Coronary artery (tissue), 2 donors: ENCODE results near the gene CACNG8.

Experiments
- DNase-seq: peaks from one replicate; pipeline ENCODE4 v3.0.0-alpha.2; 2017; ENCODE audit warnings: low spot score
- H3K27ac ChIP-seq, 2 donors: fragments of 200-600 bp; sonication (generic); one replicate each; pipeline ENCODE4 v1.5.1; 2016 to 2019
- H3K4me3 ChIP-seq: fragments of 200-600 bp; sonication (generic); 2 replicates; pipeline ENCODE4 v1.5.1; 2016; ENCODE audit warnings: mild to moderate bottlenecking, moderate library complexity
- TF ChIP-seq, protein P1 (sequence below): fragments of 200-600 bp; sonication (generic); IDR thresholded peaks from one replicate; pipeline ENCODE4 v1.5.1; 2019; ENCODE audit warnings: antibody characterized with exemption

Gene CACNG8

DNA sequence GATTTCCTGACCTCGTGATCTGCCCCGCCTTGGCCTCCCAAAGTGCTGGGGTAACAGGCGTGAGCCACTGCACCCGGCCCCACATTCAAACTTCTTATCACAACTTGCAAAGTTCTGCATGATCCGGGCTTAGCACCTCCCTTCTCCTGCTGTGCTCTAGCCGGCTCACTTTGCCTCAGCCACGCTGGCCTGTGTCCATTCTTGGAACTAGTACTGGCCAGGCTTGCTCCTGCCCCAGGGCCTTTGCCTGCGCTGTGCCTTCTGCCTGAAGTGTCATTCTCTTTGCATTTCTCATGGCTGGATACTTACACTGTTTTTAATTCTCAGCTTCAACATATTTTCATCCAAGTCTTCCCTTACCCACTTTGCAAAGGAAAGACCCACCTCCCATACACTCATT, 58.6 kb downstream of the CACNG8 start:
- TF ChIP-seq, protein P1, sequence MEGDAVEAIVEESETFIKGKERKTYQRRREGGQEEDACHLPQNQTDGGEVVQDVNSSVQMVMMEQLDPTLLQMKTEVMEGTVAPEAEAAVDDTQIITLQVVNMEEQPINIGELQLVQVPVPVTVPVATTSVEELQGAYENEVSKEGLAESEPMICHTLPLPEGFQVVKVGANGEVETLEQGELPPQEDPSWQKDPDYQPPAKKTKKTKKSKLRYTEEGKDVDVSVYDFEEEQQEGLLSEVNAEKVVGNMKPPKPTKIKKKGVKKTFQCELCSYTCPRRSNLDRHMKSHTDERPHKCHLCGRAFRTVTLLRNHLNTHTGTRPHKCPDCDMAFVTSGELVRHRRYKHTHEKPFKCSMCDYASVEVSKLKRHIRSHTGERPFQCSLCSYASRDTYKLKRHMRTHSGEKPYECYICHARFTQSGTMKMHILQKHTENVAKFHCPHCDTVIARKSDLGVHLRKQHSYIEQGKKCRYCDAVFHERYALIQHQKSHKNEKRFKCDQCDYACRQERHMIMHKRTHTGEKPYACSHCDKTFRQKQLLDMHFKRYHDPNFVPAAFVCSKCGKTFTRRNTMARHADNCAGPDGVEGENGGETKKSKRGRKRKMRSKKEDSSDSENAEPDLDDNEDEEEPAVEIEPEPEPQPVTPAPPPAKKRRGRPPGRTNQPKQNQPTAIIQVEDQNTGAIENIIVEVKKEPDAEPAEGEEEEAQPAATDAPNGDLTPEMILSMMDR: no peak
- Histone ChIP-seq H3K4me3 (no peak overlapping the region), H3K27ac (no peak overlapping the region)
- DNase-seq: no peak

DNA sequence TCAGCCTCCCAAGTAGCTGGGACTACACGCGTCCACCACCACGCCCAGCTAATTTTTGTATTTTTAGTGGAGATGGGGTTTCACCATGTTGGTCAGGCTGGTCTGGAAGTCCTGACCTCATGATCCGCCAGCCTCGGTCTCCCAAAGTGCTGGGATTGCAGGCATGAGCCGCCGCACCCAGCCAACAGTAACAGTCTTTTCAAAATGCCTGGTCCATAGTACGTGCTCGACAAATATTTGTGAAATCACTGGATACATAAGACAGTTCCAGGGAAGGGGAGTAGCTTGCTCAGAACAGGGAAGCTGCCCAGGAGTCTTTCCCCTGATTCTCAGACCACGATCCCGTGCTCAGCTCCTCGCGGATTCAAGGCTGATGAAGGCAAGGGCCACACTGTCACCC, 59.2 kb downstream of the CACNG8 start:
- DNase-seq: no peak
- H3K27ac ChIP-seq: no peak overlapping the region
- TF ChIP-seq, protein P1: no peak
- no peak overlapping the region for H3K4me3 ChIP-seq

DNA sequence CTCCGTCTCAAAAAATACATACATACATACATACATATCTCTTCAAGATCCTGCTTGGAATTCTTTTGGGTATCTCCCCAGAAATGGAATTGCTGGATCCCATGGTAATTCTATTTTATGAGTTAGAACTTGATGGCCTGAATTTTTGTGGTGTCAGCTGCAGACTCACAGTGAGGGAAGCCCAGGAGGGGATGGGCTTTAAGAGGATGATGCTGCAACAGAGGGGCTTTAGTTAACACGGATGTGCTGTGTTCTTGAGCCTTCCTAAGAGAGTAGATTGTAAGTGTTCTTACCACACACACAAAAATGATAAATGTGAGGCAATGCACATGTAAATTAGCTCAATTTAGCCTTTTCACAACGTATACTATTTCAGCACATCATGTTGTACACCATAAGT, 60.5 kb downstream of the CACNG8 start:
- Histone ChIP-seq H3K4me3 (no peak overlapping the region), H3K27ac (no peak overlapping the region)
- TF ChIP-seq, protein P1: no peak
- no peak for DNase-seq

DNA sequence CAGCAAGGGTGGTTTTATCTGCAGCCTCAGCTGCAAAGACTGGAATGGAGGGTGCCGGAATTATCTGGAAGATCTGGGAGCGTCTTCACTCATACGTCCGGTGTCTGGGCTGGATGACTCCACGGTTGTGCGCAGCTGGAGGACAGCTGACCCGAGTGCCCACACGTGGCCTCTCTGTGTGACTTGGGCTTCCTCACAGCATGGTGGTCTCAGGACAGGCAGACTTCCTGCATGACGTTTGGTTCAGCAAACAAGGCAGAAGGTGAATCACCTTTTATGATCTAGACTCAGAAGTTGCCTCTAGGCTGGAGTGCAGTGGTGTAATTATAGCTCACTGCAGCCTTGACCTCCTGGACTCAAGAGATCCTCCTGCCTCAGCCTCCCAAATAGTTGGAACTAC, 61.9 kb downstream of the CACNG8 start:
- H3K27ac ChIP-seq: no peak overlapping the region
- H3K4me3 ChIP-seq: no peak overlapping the region
- TF ChIP-seq, protein P1: no peak
- DNase-seq: no peak

DNA sequence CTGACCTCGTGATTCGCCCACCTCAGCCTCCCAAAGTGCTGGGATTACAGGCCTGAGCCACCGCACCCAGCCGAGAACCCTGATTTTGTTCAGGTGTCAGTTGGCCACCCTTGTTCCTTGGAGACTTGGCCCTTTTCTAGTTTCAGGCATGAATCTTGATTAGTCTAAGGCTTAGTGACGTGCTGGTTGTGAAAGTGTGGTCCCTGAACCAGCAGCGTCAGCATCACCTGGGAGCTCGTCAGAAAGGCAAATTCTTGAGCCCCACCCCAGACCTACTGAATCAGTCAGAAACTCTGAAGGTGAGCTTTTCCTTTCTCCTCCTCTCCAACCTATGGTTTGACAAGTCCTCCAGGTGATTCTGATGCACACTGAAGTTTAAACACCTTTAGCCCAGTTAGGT, 63.9 kb downstream of the CACNG8 start:
- TF ChIP-seq, protein P1: no peak
- H3K4me3 ChIP-seq: no peak overlapping the region
- no peak overlapping the region for H3K27ac ChIP-seq
- no peak for DNase-seq

DNA sequence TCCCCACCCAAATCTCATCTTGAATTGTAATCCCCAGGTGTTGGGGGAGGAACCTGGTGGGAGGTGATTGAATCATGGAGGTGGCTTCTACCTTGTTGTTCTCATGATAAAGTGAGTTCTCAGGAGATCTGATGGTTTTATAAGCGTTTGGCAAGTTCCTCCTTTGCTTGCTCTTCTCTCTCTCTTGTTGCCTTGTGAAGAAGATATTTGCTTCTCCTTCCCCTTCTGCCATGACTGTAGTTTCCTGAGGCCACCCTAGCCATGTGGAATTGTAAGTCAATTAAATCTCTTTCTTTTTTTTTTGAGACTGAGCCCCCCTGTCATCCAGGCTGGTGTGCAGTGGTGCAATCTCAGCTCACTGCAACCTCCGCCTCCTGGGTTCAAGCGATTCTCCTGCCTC, 66.6 kb downstream of the CACNG8 start:
- TF ChIP-seq, protein P1: no peak
- DNase-seq: no peak
- H3K27ac ChIP-seq: no peak overlapping the region
- no peak overlapping the region for H3K4me3 ChIP-seq

DNA sequence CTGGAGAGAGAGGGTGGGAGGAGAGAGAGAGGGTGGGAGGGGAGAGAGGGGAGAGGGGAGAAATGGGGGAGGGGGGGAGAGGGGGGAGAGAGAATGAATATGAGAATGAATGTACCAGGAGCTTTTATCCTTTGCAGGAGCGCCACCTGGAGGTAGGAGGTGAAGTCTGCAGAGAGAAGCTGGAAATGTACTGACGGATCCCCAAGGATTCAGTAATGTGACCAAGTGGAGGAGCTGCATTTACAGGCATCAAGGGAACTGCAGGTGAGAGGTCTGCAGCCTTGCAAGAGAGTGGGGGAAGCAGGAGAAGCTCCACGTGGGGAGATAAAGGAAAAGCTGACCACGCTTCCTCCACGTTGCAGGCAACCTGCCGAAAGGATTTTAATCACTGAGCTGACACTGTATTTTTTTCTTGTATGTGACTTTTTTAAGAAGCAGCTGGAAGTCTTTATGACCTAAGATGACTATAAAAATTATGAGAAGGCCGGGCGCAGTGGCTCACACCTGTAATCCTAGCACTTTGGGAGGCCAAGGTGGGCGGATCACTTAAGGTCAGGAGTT, 67.3 kb downstream of the CACNG8 start:
- DNase-seq: no peak
- Histone ChIP-seq H3K4me3 (no peak overlapping the region), H3K27ac (no peak overlapping the region)
- TF ChIP-seq, protein P1: no peak
